Ovary (tissue), 9 donors: ENCODE results near the gene JMJD6. TPM values are rescaled to one million over a fixed set of nuclear protein-coding genes. Genes with fewer than 3 reads are reported as not detected.

ENCODE experiments used
- DNase-seq, 5 donors: peaks; one replicate each; pipeline ENCODE4 v3.0.0-alpha.2; 2019 to 2020
- H3K27ac ChIP-seq, 2 donors: fragments of 200-600 bp; one replicate each; pipeline versions ENCODE4 v1.5.1 to v1.8.0; 2019 to 2022
- H3K27me3 ChIP-seq: fragments of 200-600 bp; one replicate; pipeline ENCODE4 v1.8.0; 2022
- H3K36me3 ChIP-seq: fragments of 200-600 bp; sonication (generic); one replicate; pipeline ENCODE4 v1.5.1; 2019
- H3K4me1 ChIP-seq: one replicate; pipeline ENCODE4 v1.8.1; 2013; ENCODE audit warnings: mild to moderate bottlenecking, moderate library complexity; ENCODE audit not compliant: insufficient read depth
- H3K4me3 ChIP-seq: fragments of 200-600 bp; sonication (generic); one replicate; pipeline ENCODE4 v1.5.1; 2017
- H3K9me3 ChIP-seq, 2 donors: fragments of 200-600 bp in 1 of 2; sonication (generic) in 1 of 2; one replicate each; pipeline versions ENCODE4 v1.5.1 to v1.8.1; 2013 to 2019; ENCODE audit warnings: mild to moderate bottlenecking in 1 of 2, moderate library complexity in 1 of 2
- EP300 ChIP-seq: sonication (generic); formaldehyde crosslinking; IDR thresholded peaks from one replicate; pipeline ENCODE4 v1.6.1; 2017; ENCODE audit warnings: antibody characterized with exemption
- POLR2A ChIP-seq: fragments of 450-650 bp; IDR thresholded peaks from one replicate; pipeline ENCODE4 v1.6.1; 2017; ENCODE audit warnings: antibody characterized with exemption, mild to moderate bottlenecking, moderate library complexity
- WGBS, 3 donors: extraction: QIAGEN DNeasy Blood & Tissue Kit in 1 of 3; methylation state at CpG; one replicate each; pipeline versions ENCODE4 v1.1.5 to v1.1.7; 2013 to 2017; 5-methylcytosine and 5-hydroxymethylcytosine counted together
- intact Hi-C, 4 donors: fragments of 100-400 bp; cut with DNase I; formaldehyde crosslinking; loops; one replicate each; pipeline versions ENCODE4 v1.11.0 to v1.15.1; 2022 to 2023
- polyA plus RNA-seq, 2 donors: library from polyadenylated mRNA; stranded (reverse); fragments of 200-250 nt in 1 of 2; fragments of 350-450 nt in 1 of 2; fragmentation: Illumina TruSeq in 1 of 2; extraction: RNeasy Lipid Tissue Mini Kit (QIAGEN cat#74804) in 1 of 2; gene quantifications; one replicate each; pipeline ENCODE4 v1.2.3, GENCODE V29; 2013 to 2014
- total RNA-seq, 7 donors: library from RNA; depleted of rRNA in 2 of 7; stranded (reverse); fragments of >200 nt in 2 of 7; fragmentation: NEBNext Ultra II Directional in 3 of 7; extraction: Animal tissue kit (Norgen Biotek cat#: 25700) in 3 of 7; gene quantifications; one replicate each; pipeline versions ENCODE4 v1.1.0 to v1.2.4, GENCODE V29; 2016 to 2023
- TF ChIP-seq, protein P1 (sequence below), 3 donors: fragments of 450-650 bp in 2 of 3; fragments of 200-600 bp in 1 of 3; IDR thresholded peaks; one replicate each; pipeline versions ENCODE4 v1.5.1 to v1.8.0; 2016 to 2022; ENCODE audit warnings: antibody characterized with exemption in 3 of 3, mild to moderate bottlenecking in 1 of 3
- donor health status: DM: no; HTN: no; CAD: no; lungs with moderate emphysema.
- donor health status: DM: no; HTN: no; CAD: no.
- donor health status: Bipolar disorder and iron deficiency.
- donor health status: DM: yes; HTN: yes; CAD: no.
- donor health status: DM: no; HTN: no; CAD: no.
- donor health status: DM: yes; HTN: yes; CAD: no.

Gene JMJD6
- total and polyA plus RNA-seq, 9 donors = 19.5 to 49.8 (median 28.3) TPM

DNA sequence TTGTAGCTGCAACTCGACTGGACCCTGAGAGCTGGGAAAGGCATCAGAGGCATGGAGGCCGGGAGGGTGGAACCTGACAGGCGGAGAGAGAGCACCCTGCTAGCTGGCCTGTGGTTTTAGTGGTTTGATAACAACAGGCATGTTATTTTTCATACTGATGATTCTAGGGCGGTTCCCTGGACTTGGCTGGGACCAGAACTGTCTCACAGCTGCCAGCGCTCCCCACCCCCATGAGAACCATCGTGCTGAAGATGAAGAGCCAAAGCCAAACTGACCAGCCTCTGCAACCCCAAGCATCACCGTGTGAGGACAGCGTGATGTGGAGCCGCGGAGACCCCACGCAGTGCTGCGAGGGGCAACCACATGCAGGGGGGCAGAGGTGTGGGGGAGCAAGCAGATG, 44.1 kb downstream of the JMJD6 start:
- no peaks in the 10 kb centered on the region for H3K27me3 ChIP-seq
- WGBS, 3 donors = 11 to 37% (median 12%) methylated on average over 6 to 12 of the region's 12 CpGs
- H3K9me3 ChIP-seq = no peaks in the 10 kb centered on the region
- H3K36me3 ChIP-seq = no peaks in the 10 kb centered on the region
- TF ChIP-seq POLR2A (no peak), EP300 (no peak)
- TF ChIP-seq, protein P1, sequence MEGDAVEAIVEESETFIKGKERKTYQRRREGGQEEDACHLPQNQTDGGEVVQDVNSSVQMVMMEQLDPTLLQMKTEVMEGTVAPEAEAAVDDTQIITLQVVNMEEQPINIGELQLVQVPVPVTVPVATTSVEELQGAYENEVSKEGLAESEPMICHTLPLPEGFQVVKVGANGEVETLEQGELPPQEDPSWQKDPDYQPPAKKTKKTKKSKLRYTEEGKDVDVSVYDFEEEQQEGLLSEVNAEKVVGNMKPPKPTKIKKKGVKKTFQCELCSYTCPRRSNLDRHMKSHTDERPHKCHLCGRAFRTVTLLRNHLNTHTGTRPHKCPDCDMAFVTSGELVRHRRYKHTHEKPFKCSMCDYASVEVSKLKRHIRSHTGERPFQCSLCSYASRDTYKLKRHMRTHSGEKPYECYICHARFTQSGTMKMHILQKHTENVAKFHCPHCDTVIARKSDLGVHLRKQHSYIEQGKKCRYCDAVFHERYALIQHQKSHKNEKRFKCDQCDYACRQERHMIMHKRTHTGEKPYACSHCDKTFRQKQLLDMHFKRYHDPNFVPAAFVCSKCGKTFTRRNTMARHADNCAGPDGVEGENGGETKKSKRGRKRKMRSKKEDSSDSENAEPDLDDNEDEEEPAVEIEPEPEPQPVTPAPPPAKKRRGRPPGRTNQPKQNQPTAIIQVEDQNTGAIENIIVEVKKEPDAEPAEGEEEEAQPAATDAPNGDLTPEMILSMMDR (IDR thresholded peaks at IDR 0.05) = no peak
- no peak overlapping the region for H3K4me3 ChIP-seq
- peak overlapping the region; percentile 57 to 59 for H3K27ac ChIP-seq
- DNase-seq = peak; percentile 68 to 83 (median 75)
- peaks cover 19% of the 10 kb centered on the region for H3K4me1 ChIP-seq
- intact Hi-C loops = loop anchor here in 1 of 4 donors (10.0 kb wide), 1 partner anchor 157 kb away; no protein-coding TSS in a partner anchor

DNA sequence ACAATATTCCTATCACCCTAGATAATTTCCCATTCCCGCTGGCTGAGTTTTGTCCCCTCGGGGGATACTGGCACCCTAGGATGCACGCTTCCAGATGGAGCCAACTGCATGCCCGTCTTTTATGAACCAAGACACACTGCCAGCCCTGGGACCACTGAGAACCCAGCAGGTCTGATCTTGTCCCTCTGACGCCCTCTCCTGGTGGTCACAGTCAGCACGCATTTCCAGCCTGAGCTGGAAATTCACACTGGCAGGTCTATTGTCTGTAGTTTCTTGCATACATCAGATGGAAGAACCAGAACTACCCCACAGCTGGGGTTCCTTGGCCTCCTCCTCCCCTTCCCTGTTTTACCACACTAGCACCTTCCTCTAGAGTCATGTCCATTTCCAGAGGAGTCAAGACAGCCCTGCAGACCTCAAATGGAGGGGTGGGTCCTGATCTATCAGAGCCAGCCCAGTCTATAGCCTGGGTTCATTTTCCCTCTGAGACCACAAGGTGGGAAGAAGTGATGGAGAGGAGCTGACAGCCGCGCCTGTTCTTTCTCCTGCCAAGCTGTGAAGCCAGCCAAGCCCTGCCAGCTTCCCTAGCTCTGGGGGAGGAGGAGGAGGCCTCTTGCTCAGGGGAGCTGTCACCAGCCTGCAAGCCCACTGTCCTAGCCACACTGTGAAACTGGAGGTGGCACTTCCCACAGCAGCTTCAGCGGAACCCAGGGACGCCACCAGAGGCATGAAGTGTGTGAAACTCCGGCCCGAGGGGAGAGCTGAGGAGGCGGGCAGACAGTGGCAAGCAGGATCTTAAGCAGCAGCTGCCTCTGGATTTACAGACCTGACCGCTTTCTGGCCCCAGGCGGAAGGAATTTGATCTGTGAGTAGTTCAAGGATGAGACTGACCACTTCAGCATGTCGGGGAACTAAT, 44.9 kb downstream of the JMJD6 start:
- no peaks in the 10 kb centered on the region for H3K27me3 ChIP-seq
- intact Hi-C loops = loop anchor here in 1 of 4 donors (10.0 kb wide), 1 partner anchor 157 kb away; no protein-coding TSS in a partner anchor
- H3K27ac ChIP-seq = peak overlapping the region; percentile 57 to 59
- no peak for TF ChIP-seq EP300
- TF ChIP-seq, protein P1 (IDR thresholded peaks at IDR 0.05) = peak; percentile 50 to 67 (median 65)
- 26 to 32% (median 27%) methylated on average over 16 of the region's 16 CpGs for WGBS, 3 donors
- no peaks in the 10 kb centered on the region for H3K9me3 ChIP-seq
- no peak overlapping the region for H3K4me3 ChIP-seq
- DNase-seq = peak; percentile 74 to 84 (median 82)
- H3K36me3 ChIP-seq = no peaks in the 10 kb centered on the region
- peaks cover 16% of the 10 kb centered on the region for H3K4me1 ChIP-seq

DNA sequence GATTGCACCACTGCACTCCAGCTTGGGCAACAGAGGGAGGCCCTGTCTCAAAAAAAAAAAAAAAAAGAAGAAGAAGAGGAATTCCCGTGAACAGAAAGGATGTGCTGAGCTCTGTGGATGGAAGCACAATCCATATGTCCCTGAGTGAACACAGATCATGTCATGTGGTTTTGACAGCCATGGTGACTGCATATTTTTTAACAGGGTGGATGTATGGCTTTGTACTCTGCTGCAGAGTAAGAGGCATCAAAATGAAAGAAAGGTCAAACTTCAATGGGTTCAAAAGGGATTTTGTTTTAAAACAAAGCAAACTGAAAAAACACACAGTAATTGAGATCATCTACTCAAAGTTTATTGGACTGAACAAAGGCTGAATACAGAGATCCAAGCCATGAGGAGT, 47.2 kb downstream of the JMJD6 start:
- DNase-seq = no peak
- Histone ChIP-seq H3K27ac (no peak overlapping the region), H3K36me3 (no peaks in the 10 kb centered on the region), H3K4me1 (peaks cover 16% of the 10 kb centered on the region), H3K9me3 (no peaks in the 10 kb centered on the region), H3K4me3 (no peak overlapping the region), H3K27me3 (no peaks in the 10 kb centered on the region)
- WGBS, 3 donors = 79 to 87% (median 86%) methylated on average over 1 of the region's 1 CpG
- intact Hi-C loops = loop anchor here in 1 of 4 donors (10.0 kb wide), 1 partner anchor 46 kb away; the partner anchor contains the start of genes JMJD6 and METTL23
- TF ChIP-seq EP300 (no peak), POLR2A (no peak)
- TF ChIP-seq, protein P1 (IDR thresholded peaks at IDR 0.05) = no peak

DNA sequence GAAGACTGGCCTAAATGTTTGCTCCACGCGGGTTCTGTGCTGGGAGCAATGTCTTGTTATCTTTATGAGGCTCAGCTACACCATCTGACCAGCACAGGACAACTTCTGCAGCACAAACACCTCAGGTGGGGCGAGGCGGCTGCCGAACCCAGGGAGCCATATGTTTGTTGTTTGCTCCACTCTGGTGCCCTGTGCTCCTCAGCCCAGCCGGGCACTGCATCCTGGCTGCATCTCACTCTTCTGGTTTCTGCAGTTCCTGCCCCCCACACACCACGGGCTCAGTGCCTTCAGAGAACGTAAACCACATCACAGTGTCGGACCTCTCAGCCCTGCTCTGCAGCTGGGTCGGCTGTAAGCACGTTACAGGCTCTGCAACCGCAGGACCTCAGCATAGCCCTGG, 48.1 kb downstream of the JMJD6 start:
- Histone ChIP-seq H3K27ac (no peak overlapping the region), H3K27me3 (no peaks in the 10 kb centered on the region), H3K9me3 (no peaks in the 10 kb centered on the region), H3K36me3 (no peaks in the 10 kb centered on the region), H3K4me3 (no peak overlapping the region), H3K4me1 (peaks cover 16% of the 10 kb centered on the region)
- no peak for DNase-seq
- intact Hi-C loops = loop anchor here in 1 of 4 donors (10.0 kb wide), 1 partner anchor 46 kb away; the partner anchor contains the start of genes JMJD6 and METTL23
- TF ChIP-seq POLR2A (no peak), EP300 (no peak)
- TF ChIP-seq, protein P1 (IDR thresholded peaks at IDR 0.05) = no peak
- 74 to 90% (median 88%) methylated on average over 12 of the region's 12 CpGs for WGBS, 3 donors
